K562 (cell line): ENCODE measurements around the gene CCDC127. TPM values are rescaled to one million over a fixed set of nuclear protein-coding genes. Genes with fewer than 3 reads are reported as not detected.
A peak's percentile ranks its signal among the peaks of the same experiment; 100 is the strongest.

Experiments
- ATAC-seq: fragments of 200-7000 bp; cut with Tn5 transposase; 3 replicates; pipeline ENCODE4 v1.9.1; 2020; ENCODE audit warnings: moderate library complexity
- BruUV-seq: library from RNA; stranded (reverse); fragments of 400-500 nt; replicated peaks from 2 replicates; lab custom pipeline; 2021; lab: Mats Ljungman, UMichigan
- CTCF ChIA-PET: fragments of 300-600 bp; formaldehyde crosslinking; extraction: SDS; loops from one replicate; lab custom pipeline; 2021; ENCODE audit warnings: low intra/inter-chr PET ratio; lab: Yijun Ruan, JAX
- POLR2A ChIA-PET: fragments of 300-600, 350-650 bp; sonication (Branson Sonifier 250); formaldehyde crosslinking; extraction: SDS; loops from one replicate; lab custom pipeline; 2021; ENCODE audit warnings: antibody characterized with exemption, inconsistent platforms; lab: Yijun Ruan, JAX
- DNase-seq, 4 experiments: peaks; one replicate each; pipeline versions ENCODE4 v3.0.0 to v3.0.0-alpha.2; 2011 to 2018; ENCODE audit warnings: low spot score in 3 of 4, mixed read lengths in 3 of 4; ENCODE audit errors: extremely low read depth in 1 of 4
- FAIRE-seq: peaks from 2 replicates; lab custom pipeline; 2011; peaks lifted over from hg19 to GRCh38; lab: Jason Lieb, UNC
- H2AFZ ChIP-seq: 2 replicates; pipeline ENCODE4 v1.6.0; 2011; ENCODE audit warnings: low read depth, low read length, control low read depth, inconsistent platforms
- H3K27ac ChIP-seq: fragments of 200-600 bp; 3 replicates; pipeline ENCODE4 v1.8.0; 2011; ENCODE audit warnings: low read depth, mild to moderate bottlenecking, control low read depth, inconsistent platforms, low read length, moderate library complexity, mixed read lengths; ENCODE audit errors: extremely low read depth
- H3K27me3 ChIP-seq, 2 experiments: fragments of 300-600 bp in 1 of 2; 2 replicates in 1 of 2; 3 replicates in 1 of 2; pipeline versions ENCODE4 v1.6.0 to v1.8.0; 2011; ENCODE audit warnings: inconsistent platforms in 2 of 2, low read length in 2 of 2, mild to moderate bottlenecking in 1 of 2, mixed read lengths in 1 of 2, moderate library complexity in 1 of 2; ENCODE audit not compliant: control insufficient read depth in 2 of 2, insufficient read depth in 2 of 2
- H3K36me3 ChIP-seq: fragments of 300-600 bp; 3 replicates; pipeline ENCODE4 v1.8.0; 2011; ENCODE audit warnings: mild to moderate bottlenecking, low read length, inconsistent platforms; ENCODE audit not compliant: control insufficient read depth, insufficient read depth
- H3K4me1 ChIP-seq, 2 experiments: fragments of 200-600 bp in 1 of 2; replicated peaks in 1 of 2; 2 replicates in 1 of 2; 3 replicates in 1 of 2; pipeline versions ENCODE4 v1.5.1 to v1.8.0; 2011; ENCODE audit warnings: inconsistent platforms in 2 of 2, low read length in 2 of 2, mild to moderate bottlenecking in 1 of 2, mixed read lengths in 1 of 2, moderate library complexity in 1 of 2; ENCODE audit not compliant: control insufficient read depth in 2 of 2, insufficient read depth in 2 of 2
- H3K4me2 ChIP-seq: 2 replicates; pipeline ENCODE4 v1.6.1; 2011; ENCODE audit warnings: low read length, control low read depth, inconsistent platforms, mixed read lengths; ENCODE audit not compliant: insufficient read depth
- H3K4me3 ChIP-seq: fragments of 200-600 bp; sonication (generic), shearing (Covaris generic); 2 replicates; pipeline ENCODE4 v1.5.1; 2016; ENCODE audit warnings: control low read depth, inconsistent platforms
- H3K79me2 ChIP-seq: fragments of 200-600 bp; 3 replicates; pipeline ENCODE4 v1.8.0; 2011; ENCODE audit warnings: low read length, inconsistent platforms; ENCODE audit not compliant: control insufficient read depth, insufficient read depth
- H3K9ac ChIP-seq, 2 experiments: 2 replicates each; pipeline versions ENCODE4 v1.6.0 to v1.6.1; 2011; ENCODE audit warnings: low read depth in 2 of 2, low read length in 2 of 2, control low read depth in 1 of 2, inconsistent platforms in 1 of 2, mild to moderate bottlenecking in 1 of 2, mixed read lengths in 1 of 2; ENCODE audit not compliant: insufficient read depth in 1 of 2
- H3K9me1 ChIP-seq: one replicate; pipeline ENCODE4 v1.6.0; 2011; ENCODE audit warnings: inconsistent platforms, mild to moderate bottlenecking, low read length, moderate library complexity; ENCODE audit not compliant: control insufficient read depth, insufficient read depth
- H3K9me3 ChIP-seq: replicated peaks from 2 replicates; pipeline ENCODE4 v1.5.1; 2011; ENCODE audit warnings: low read depth, low read length, inconsistent platforms; ENCODE audit not compliant: control insufficient read depth, insufficient read depth
- H4K20me1 ChIP-seq: replicated peaks from 2 replicates; pipeline ENCODE4 v1.6.1; 2011; ENCODE audit warnings: low read length, inconsistent platforms, mixed read lengths; ENCODE audit not compliant: control insufficient read depth, insufficient read depth
- CBX2 ChIP-seq: fragments of 200-600 bp; sonication (generic); IDR thresholded peaks from one replicate; pipeline ENCODE4 v1.6.1; 2012; ENCODE audit warnings: mild to moderate bottlenecking, low read length, inconsistent platforms; ENCODE audit not compliant: insufficient read depth, poor library complexity, severe bottlenecking
- PTTG1 ChIP-seq: fragments of 450-650 bp; IDR thresholded peaks from 2 replicates; pipeline ENCODE4 v1.6.1; 2016; ENCODE audit warnings: low read depth, mild to moderate bottlenecking, missing genetic modification characterization, missing compliant biosample characterization
- RBM34 ChIP-seq: fragments of 200-400 bp; formaldehyde crosslinking; IDR thresholded peaks from 2 replicates; pipeline ENCODE4 v1.6.1; 2018; ENCODE audit warnings: low read length, borderline replicate concordance; ENCODE audit not compliant: insufficient read depth
- ZC3H8 ChIP-seq: fragments of 450-650 bp; IDR thresholded peaks from 2 replicates; pipeline ENCODE4 v1.6.1; 2017
- ZNF124 ChIP-seq: sonication (generic); formaldehyde crosslinking; IDR thresholded peaks from 2 replicates; pipeline ENCODE4 v1.8.1; 2022; ENCODE audit warnings: missing genetic modification reagents
- ZNF3 ChIP-seq: fragments of 250-450 bp; sonication (Bioruptor Pico); IDR thresholded peaks from 2 replicates; pipeline ENCODE4 v1.5.0; 2021; ENCODE audit warnings: mild to moderate bottlenecking, moderate library complexity
- ZNF551 ChIP-seq: fragments of 250-450 bp; sonication (Bioruptor Pico); IDR thresholded peaks from 2 replicates; pipeline ENCODE4 v1.5.0; 2021; ENCODE audit warnings: mild to moderate bottlenecking, moderate library complexity
- WGBS: fragments of 100-300 bp; shearing (Covaris generic); methylation state at CpG from one replicate; pipeline ENCODE4 v1.1.6; 2016; ENCODE audit warnings: low coverage, mixed read lengths; ENCODE audit not compliant: insufficient coverage; ENCODE audit errors: missing lambda C conversion rate; 5-methylcytosine and 5-hydroxymethylcytosine counted together
- in situ Hi-C: fragments of 300-500 bp; cut with MboI; formaldehyde crosslinking; loops from 4 replicates; pipeline ENCODE4 v1.15.0; 2018; ENCODE audit warnings: inconsistent platforms, mixed read lengths
- intact Hi-C: fragments of 100-400 bp; cut with micrococcal nuclease; formaldehyde crosslinking; loops from 2 replicates; pipeline ENCODE4 v1.14.2; 2022
- polyA plus RNA-seq, 8 experiments: library from polyadenylated mRNA; depleted of rRNA in 4 of 8; stranded (reverse) in 5 of 8; unstranded in 3 of 8; fragments of >200 nt; fragmentation: Nextera tagmentation in 2 of 8; fragmentation: Illumina TruSeq in 1 of 8; extraction: Ambion mirVana in 2 of 8; extraction: Trizol in 1 of 8; gene quantifications; 2 replicates each; pipeline versions ENCODE4 v1.2.1 to v1.2.3, GENCODE V29; 2011 to 2014; ENCODE audit warnings: inconsistent platforms in 1 of 8, missing spikeins in 1 of 8
- total RNA-seq, 7 experiments: library from RNA; depleted of rRNA in 6 of 7; stranded (reverse); fragments of >200 nt in 6 of 7; fragmentation: Illumina TruSeq in 2 of 7; extraction: Trizol in 2 of 7; gene quantifications; 2 replicates each; pipeline versions ENCODE4 v1.2.1 to v1.2.3, GENCODE V29; 2011 to 2021; ENCODE audit warnings: low replicate concordance in 1 of 7
- TF ChIP-seq, protein P1 (sequence below): fragments of 450-650 bp; IDR thresholded peaks from 2 replicates; pipeline ENCODE4 v1.6.1; 2016; ENCODE audit warnings: low read depth
- TF ChIP-seq, protein P2 (sequence below): fragments of 450-650 bp; formaldehyde crosslinking; IDR thresholded peaks from 2 replicates; pipeline ENCODE4 v1.4.0; 2020; ENCODE audit warnings: mild to moderate bottlenecking, moderate library complexity
- TF ChIP-seq, protein P3 (sequence below), 2 experiments: IDR thresholded peaks; 2 replicates each; pipeline ENCODE4 v1.6.1; 2012; ENCODE audit warnings: improper control_type of control experiment in 2 of 2, low read depth in 2 of 2, low read length in 2 of 2, borderline replicate concordance in 1 of 2

Gene CCDC127
- total and polyA plus RNA-seq, 9 of the 15 experiments (the other 6 are each of a cell fraction or from before 2014, with no cell fraction given), result 2.7 to 4.5 (median 4.1) TPM

DNA sequence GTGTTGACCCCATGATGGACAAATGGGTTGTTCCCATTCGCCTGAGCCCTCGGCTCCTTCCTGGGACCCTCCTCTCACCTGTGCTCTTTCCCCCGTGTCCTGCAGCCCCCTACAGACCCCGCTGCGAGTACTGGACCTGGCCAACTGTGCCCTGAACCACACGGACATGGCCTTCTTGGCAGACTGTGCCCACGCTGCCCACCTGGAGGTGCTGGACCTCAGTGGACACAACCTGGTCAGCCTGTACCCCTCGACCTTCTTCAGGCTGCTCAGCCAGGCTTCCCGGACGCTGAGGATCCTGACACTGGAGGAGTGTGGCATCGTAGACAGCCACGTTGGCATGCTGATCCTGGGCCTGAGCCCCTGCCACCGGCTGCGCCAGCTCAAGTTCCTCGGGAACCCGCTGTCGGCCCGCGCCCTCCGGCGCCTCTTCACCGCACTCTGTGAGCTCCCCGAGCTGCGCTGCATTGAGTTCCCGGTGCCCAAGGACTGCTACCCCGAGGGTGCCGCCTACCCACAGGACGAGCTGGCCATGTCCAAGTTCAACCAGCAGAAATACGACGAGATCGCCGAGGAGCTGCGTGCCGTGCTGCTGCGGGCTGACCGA, 23.2 kb downstream of the CCDC127 start:
- Histone ChIP-seq H2AFZ (no peak overlapping the region), H3K4me2 (no peak overlapping the region), H3K4me3 (no peak overlapping the region), H3K4me1 (peaks cover 0 to 51% of the 10 kb centered on the region in 2 experiments; a peak in 2 of 5 replicates), H3K9ac (peak overlapping the region in 1 of 2 experiments; percentile 52; a peak in 1 of 4 replicates), H3K27ac (no peak overlapping the region), H3K79me2 (no peaks in the 10 kb centered on the region), H3K9me3 (no peaks in the 10 kb centered on the region), H3K27me3 (peaks cover 27 to 50% of the 10 kb centered on the region in 2 experiments; a peak in 4 of 5 replicates), H3K36me3 (no peaks in the 10 kb centered on the region), H3K9me1 (no peaks in the 10 kb centered on the region), H4K20me1 (peaks cover 9% of the 10 kb centered on the region)
- in situ Hi-C loops, result no loop called here
- ATAC-seq (no peak), FAIRE-seq (no peak), DNase-seq (no peak)
- ChIA-PET CTCF (no interaction called here), POLR2A (interaction anchor here (0.9 to 1.5 kb wide), 3 partner anchors 9 to 14 kb away, joined by 3 to 7 read pairs (median 5); no protein-coding TSS in a partner anchor)
- intact Hi-C loops, result no loop called here
- no TSS peak for BruUV-seq
- WGBS, result 37% methylated on average over 36 of the region's 36 CpGs
- TF ChIP-seq ZNF124 (no peak), PTTG1 (tag) (no peak), RBM34 (no peak), CBX2 (no peak), ZC3H8 (no peak), ZNF3 (CRISPR knock-in tag) (no peak), ZNF551 (no peak)
- TF ChIP-seq, protein P1, sequence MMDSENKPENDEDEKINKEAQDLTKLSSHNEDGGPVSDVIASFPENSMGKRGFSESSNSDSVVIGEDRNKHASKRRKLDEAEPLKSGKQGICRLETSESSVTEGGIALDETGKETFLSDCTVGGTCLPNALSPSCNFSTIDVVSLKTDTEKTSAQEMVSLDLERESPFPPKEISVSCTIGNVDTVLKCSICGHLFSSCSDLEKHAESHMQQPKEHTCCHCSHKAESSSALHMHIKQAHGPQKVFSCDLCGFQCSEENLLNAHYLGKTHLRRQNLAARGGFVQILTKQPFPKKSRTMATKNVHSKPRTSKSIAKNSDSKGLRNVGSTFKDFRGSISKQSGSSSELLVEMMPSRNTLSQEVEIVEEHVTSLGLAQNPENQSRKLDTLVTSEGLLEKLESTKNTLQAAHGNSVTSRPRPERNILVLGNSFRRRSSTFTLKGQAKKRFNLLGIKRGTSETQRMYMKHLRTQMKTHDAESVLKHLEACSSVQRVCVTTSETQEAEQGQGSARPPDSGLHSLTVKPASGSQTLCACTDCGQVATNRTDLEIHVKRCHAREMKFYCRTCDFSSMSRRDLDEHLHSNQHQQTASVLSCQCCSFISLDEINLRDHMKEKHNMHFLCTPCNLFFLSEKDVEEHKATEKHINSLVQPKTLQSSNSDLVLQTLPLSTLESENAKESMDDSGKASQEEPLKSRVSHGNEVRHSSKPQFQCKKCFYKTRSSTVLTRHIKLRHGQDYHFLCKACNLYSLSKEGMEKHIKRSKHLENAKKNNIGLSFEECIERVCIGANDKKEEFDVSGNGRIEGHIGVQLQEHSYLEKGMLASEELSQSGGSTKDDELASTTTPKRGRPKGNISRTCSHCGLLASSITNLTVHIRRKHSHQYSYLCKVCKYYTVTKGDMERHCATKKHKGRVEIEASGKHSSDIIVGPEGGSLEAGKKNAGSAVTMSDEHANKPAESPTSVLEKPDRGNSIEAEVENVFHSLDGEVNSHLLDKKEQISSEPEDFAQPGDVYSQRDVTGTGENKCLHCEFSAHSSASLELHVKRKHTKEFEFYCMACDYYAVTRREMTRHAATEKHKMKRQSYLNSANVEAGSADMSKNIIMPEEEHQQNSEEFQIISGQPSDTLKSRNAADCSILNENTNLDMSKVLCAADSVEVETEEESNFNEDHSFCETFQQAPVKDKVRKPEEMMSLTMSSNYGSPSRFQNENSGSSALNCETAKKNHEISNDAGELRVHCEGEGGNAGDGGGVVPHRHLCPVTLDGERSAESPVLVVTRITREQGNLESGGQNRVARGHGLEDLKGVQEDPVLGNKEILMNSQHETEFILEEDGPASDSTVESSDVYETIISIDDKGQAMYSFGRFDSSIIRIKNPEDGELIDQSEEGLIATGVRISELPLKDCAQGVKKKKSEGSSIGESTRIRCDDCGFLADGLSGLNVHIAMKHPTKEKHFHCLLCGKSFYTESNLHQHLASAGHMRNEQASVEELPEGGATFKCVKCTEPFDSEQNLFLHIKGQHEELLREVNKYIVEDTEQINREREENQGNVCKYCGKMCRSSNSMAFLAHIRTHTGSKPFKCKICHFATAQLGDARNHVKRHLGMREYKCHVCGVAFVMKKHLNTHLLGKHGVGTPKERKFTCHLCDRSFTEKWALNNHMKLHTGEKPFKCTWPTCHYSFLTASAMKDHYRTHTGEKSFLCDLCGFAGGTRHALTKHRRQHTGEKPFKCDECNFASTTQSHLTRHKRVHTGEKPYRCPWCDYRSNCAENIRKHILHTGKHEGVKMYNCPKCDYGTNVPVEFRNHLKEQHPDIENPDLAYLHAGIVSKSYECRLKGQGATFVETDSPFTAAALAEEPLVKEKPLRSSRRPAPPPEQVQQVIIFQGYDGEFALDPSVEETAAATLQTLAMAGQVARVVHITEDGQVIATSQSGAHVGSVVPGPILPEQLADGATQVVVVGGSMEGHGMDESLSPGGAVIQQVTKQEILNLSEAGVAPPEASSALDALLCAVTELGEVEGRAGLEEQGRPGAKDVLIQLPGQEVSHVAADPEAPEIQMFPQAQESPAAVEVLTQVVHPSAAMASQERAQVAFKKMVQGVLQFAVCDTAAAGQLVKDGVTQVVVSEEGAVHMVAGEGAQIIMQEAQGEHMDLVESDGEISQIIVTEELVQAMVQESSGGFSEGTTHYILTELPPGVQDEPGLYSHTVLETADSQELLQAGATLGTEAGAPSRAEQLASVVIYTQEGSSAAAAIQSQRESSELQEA, result no peak
- TF ChIP-seq, protein P2, sequence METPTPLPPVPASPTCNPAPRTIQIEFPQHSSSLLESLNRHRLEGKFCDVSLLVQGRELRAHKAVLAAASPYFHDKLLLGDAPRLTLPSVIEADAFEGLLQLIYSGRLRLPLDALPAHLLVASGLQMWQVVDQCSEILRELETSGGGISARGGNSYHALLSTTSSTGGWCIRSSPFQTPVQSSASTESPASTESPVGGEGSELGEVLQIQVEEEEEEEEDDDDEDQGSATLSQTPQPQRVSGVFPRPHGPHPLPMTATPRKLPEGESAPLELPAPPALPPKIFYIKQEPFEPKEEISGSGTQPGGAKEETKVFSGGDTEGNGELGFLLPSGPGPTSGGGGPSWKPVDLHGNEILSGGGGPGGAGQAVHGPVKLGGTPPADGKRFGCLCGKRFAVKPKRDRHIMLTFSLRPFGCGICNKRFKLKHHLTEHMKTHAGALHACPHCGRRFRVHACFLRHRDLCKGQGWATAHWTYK (CRISPR knock-in tag), result no peak
- TF ChIP-seq, protein P3, sequence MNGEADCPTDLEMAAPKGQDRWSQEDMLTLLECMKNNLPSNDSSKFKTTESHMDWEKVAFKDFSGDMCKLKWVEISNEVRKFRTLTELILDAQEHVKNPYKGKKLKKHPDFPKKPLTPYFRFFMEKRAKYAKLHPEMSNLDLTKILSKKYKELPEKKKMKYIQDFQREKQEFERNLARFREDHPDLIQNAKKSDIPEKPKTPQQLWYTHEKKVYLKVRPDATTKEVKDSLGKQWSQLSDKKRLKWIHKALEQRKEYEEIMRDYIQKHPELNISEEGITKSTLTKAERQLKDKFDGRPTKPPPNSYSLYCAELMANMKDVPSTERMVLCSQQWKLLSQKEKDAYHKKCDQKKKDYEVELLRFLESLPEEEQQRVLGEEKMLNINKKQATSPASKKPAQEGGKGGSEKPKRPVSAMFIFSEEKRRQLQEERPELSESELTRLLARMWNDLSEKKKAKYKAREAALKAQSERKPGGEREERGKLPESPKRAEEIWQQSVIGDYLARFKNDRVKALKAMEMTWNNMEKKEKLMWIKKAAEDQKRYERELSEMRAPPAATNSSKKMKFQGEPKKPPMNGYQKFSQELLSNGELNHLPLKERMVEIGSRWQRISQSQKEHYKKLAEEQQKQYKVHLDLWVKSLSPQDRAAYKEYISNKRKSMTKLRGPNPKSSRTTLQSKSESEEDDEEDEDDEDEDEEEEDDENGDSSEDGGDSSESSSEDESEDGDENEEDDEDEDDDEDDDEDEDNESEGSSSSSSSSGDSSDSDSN (IDR thresholded peaks at IDR 0.05; ENCODE audit: borderline replicate concordance in 1 of 2, low read depth in 2 of 2, low read length in 2 of 2), result no peak
